Lower leg skin (tissue), 3 donors: ENCODE data around the gene SCAF4.

ENCODE experiments used
- CTCF ChIP-seq, 3 donors: fragments of 450-650 bp; IDR thresholded peaks; one replicate each; pipeline ENCODE4 v1.5.1; 2016; ENCODE audit warnings: antibody characterized with exemption in 3 of 3, mild to moderate bottlenecking in 3 of 3, moderate library complexity in 2 of 3
- POLR2A ChIP-seq, 2 donors: fragments of 450-650 bp; IDR thresholded peaks; one replicate each; pipeline ENCODE4 v1.6.1; 2016 to 2017; ENCODE audit warnings: antibody characterized with exemption in 2 of 2, mild to moderate bottlenecking in 1 of 2, moderate library complexity in 1 of 2

GRCh38 chr21:31750843-31751242 lies 18.9 kb upstream of the SCAF4 start:
- TF ChIP-seq CTCF (IDR thresholded peaks at IDR 0.05) (no peak), POLR2A (IDR thresholded peaks at IDR 0.05) (no peak)
